ENCODE data around the gene HAP1. TPM values are rescaled to one million over a fixed set of nuclear protein-coding genes. Genes with fewer than 3 reads are reported as not detected.
A peak's percentile ranks its signal among the peaks of the same experiment; 100 is the strongest.

HAP1 gene
- total RNA-seq, 1 experiment from 2014 or later: 11.6 TPM

DNA sequence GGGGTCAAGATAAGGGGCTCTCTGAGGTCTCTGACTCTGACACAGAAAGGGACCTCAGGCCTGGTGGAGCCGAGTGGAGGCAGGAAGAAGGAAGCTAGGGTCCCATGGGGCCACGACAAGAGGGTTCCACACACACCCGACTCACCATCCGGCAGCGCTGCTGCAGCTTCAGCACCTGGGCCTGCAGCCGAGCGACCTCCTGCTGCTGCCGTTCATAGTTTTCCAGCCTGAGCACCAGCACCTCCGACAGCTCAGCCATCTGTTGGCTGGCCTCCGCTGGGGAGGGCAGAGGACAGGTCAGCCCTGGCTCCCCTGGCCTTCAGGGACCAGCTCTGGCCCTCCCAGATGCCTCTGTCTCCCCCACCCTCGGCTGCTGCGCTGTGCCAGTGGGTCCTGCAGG, 6.4 kb downstream of the HAP1 start:
- Histone ChIP-seq H3K4me1 (ENCODE audit: control insufficient read depth, insufficient read depth, low read length) (no peaks in the 10 kb centered on the region), H3K27ac (ENCODE audit: low read length) (no peak overlapping the region), H3K4me3 (ENCODE audit: low read depth in 2 of 2, low read length in 2 of 2) (no peak overlapping the region), H3K9me3 (ENCODE audit: control insufficient read depth, insufficient read depth, low read depth, low read length) (no peaks in the 10 kb centered on the region), H3K27me3 (ENCODE audit: control insufficient read depth, insufficient read depth, low read length) (no peaks in the 10 kb centered on the region), H3K36me3 (ENCODE audit: control insufficient read depth, insufficient read depth, low read length) (no peaks in the 10 kb centered on the region)
- POLR2A ChIA-PET: no interaction called here
- intact Hi-C loops (cut with micrococcal nuclease; ENCODE audit: unreplicated experiment) (no loop called here), in situ Hi-C loops (cut with HindIII; ENCODE audit: low pct_unique_long_range_greater_than_20kb, low sequenced_read_pairs) (no loop called here)
- CTCF ChIA-PET: interaction anchor here (1.1 kb wide), 1 partner anchor 32 kb away, joined by 3 read pairs; no protein-coding TSS in a partner anchor
- TF ChIP-seq, protein P1, sequence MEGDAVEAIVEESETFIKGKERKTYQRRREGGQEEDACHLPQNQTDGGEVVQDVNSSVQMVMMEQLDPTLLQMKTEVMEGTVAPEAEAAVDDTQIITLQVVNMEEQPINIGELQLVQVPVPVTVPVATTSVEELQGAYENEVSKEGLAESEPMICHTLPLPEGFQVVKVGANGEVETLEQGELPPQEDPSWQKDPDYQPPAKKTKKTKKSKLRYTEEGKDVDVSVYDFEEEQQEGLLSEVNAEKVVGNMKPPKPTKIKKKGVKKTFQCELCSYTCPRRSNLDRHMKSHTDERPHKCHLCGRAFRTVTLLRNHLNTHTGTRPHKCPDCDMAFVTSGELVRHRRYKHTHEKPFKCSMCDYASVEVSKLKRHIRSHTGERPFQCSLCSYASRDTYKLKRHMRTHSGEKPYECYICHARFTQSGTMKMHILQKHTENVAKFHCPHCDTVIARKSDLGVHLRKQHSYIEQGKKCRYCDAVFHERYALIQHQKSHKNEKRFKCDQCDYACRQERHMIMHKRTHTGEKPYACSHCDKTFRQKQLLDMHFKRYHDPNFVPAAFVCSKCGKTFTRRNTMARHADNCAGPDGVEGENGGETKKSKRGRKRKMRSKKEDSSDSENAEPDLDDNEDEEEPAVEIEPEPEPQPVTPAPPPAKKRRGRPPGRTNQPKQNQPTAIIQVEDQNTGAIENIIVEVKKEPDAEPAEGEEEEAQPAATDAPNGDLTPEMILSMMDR (IDR thresholded peaks at IDR 0.05): no peak
- TF ChIP-seq, protein P2, sequence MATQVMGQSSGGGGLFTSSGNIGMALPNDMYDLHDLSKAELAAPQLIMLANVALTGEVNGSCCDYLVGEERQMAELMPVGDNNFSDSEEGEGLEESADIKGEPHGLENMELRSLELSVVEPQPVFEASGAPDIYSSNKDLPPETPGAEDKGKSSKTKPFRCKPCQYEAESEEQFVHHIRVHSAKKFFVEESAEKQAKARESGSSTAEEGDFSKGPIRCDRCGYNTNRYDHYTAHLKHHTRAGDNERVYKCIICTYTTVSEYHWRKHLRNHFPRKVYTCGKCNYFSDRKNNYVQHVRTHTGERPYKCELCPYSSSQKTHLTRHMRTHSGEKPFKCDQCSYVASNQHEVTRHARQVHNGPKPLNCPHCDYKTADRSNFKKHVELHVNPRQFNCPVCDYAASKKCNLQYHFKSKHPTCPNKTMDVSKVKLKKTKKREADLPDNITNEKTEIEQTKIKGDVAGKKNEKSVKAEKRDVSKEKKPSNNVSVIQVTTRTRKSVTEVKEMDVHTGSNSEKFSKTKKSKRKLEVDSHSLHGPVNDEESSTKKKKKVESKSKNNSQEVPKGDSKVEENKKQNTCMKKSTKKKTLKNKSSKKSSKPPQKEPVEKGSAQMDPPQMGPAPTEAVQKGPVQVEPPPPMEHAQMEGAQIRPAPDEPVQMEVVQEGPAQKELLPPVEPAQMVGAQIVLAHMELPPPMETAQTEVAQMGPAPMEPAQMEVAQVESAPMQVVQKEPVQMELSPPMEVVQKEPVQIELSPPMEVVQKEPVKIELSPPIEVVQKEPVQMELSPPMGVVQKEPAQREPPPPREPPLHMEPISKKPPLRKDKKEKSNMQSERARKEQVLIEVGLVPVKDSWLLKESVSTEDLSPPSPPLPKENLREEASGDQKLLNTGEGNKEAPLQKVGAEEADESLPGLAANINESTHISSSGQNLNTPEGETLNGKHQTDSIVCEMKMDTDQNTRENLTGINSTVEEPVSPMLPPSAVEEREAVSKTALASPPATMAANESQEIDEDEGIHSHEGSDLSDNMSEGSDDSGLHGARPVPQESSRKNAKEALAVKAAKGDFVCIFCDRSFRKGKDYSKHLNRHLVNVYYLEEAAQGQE (IDR thresholded peaks at IDR 0.05; ENCODE audit: insufficient read depth in 1 of 2, low read depth in 2 of 2, low read length in 1 of 2): no peak
- TF ChIP-seq TCF7L2 (IDR thresholded peaks at IDR 0.05; ENCODE audit: low read depth, low read length) (no peak), POLR2AphosphoS5 (IDR thresholded peaks at IDR 0.05; ENCODE audit: low read depth, low read length) (no peak), SIN3A (IDR thresholded peaks at IDR 0.05; ENCODE audit: borderline replicate concordance, insufficient read depth, low read depth, low read length) (no peak)
- DNase-seq (ENCODE audit: low read depth, low spot score): no peak
- ATAC-seq: no peak
- BruUV-seq (replicated peaks): no TSS peak

DNA sequence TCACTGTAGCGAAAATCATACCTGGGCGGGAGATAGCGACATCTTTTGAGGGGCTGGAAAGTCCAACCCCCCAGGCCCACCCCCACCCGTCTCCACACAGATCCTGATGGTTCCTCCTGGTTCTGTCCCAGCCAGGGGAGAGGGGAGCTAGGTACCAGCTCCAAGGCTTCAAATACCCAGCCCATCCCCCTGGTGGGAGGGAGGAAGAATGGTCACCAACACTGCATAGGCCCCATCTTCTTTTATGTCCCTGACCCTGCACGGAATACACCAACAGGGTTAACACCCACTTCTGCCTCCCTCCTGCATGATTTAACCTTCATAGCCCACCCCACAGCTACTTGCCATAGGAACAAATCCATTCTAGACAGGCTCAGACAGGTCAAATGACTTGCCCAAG, 9.3 kb downstream of the HAP1 start:
- TF ChIP-seq, protein P1 (IDR thresholded peaks at IDR 0.05): no peak
- no peak for TF ChIP-seq TCF7L2 (IDR thresholded peaks at IDR 0.05; ENCODE audit: low read depth, low read length)
- H3K36me3 ChIP-seq (ENCODE audit: control insufficient read depth, insufficient read depth, low read length): no peaks in the 10 kb centered on the region
- BruUV-seq (replicated peaks): no TSS peak
- ATAC-seq: 0 out of 2 replicates have a peak, but pooled peaks have one; percentile 13
- no peaks in the 10 kb centered on the region for H3K27me3 ChIP-seq (ENCODE audit: control insufficient read depth, insufficient read depth, low read length)
- CTCF ChIA-PET: no interaction called here
- in situ Hi-C loops (cut with HindIII; ENCODE audit: low pct_unique_long_range_greater_than_20kb, low sequenced_read_pairs): no loop called here
- POLR2A ChIA-PET: no interaction called here
- intact Hi-C loops (cut with micrococcal nuclease; ENCODE audit: unreplicated experiment): no loop called here
- no peak for DNase-seq (ENCODE audit: low read depth, low spot score)
- H3K9me3 ChIP-seq (ENCODE audit: control insufficient read depth, insufficient read depth, low read depth, low read length): no peaks in the 10 kb centered on the region
- no peaks in the 10 kb centered on the region for H3K4me1 ChIP-seq (ENCODE audit: control insufficient read depth, insufficient read depth, low read length)
- no peak overlapping the region for H3K27ac ChIP-seq (ENCODE audit: low read length)
- H3K4me3 ChIP-seq (ENCODE audit: low read depth in 2 of 2, low read length in 2 of 2): no peak overlapping the region

Data from Panc1 (cell line).